H1 (cell line): ENCODE measurements around the gene IL1RAP. TPM values are rescaled to one million over a fixed set of nuclear protein-coding genes. Genes with fewer than 3 reads are reported as not detected.

ENCODE experiments used
- CTCF ChIA-PET: fragments of 300-600 bp; sonication (Branson Sonifier 250); formaldehyde crosslinking; loops from one replicate; lab custom pipeline; 2021; ENCODE audit not compliant: partially characterized antibody; lab: Charles Lee
- POLR2A ChIA-PET: fragments of 300-600 bp; sonication (Branson Sonifier 250); formaldehyde crosslinking; loops from one replicate; lab custom pipeline; 2021; ENCODE audit warnings: inconsistent platforms; ENCODE audit not compliant: partially characterized antibody; lab: Charles Lee
- DNase-seq, 2 experiments: peaks; one replicate each; pipeline versions ENCODE4 v3.0.0 to v3.0.0-alpha.2; 2010 to 2022; ENCODE audit warnings: low spot score in 2 of 2, low read depth in 1 of 2, mixed read lengths in 1 of 2
- FAIRE-seq: peaks from 2 replicates; lab custom pipeline; 2011; peaks lifted over from hg19 to GRCh38; lab: Jason Lieb, UNC
- H2AFZ ChIP-seq: 2 replicates; pipeline ENCODE4 v1.8.1; 2012; ENCODE audit warnings: low read length, inconsistent platforms
- H2AK5ac ChIP-seq: 2 replicates; pipeline ENCODE4 v1.6.1; 2013; ENCODE audit warnings: low read depth, low read length
- H2BK120ac ChIP-seq: replicated peaks from 2 replicates; pipeline ENCODE3; 2013; ENCODE audit warnings: low read depth, low read length, inconsistent platforms
- H2BK12ac ChIP-seq: 2 replicates; pipeline ENCODE4 v1.6.1; 2013; ENCODE audit warnings: low read depth, low read length
- H2BK15ac ChIP-seq: 2 replicates; pipeline ENCODE4 v1.6.1; 2013; ENCODE audit warnings: low read length
- H2BK20ac ChIP-seq: 2 replicates; pipeline ENCODE4 v1.6.1; 2013; ENCODE audit warnings: low read length
- H2BK5ac ChIP-seq: 2 replicates; pipeline ENCODE4 v1.6.1; 2013; ENCODE audit warnings: low read depth, low read length
- H3K14ac ChIP-seq: 2 replicates; pipeline ENCODE4 v1.6.1; 2013; ENCODE audit warnings: inconsistent platforms; ENCODE audit not compliant: insufficient read length
- H3K18ac ChIP-seq: 2 replicates; pipeline ENCODE4 v1.6.1; 2013; ENCODE audit warnings: low read length; ENCODE audit errors: extremely low read depth
- H3K23ac ChIP-seq: 2 replicates; pipeline ENCODE4 v1.6.1; 2013; ENCODE audit warnings: inconsistent platforms; ENCODE audit not compliant: insufficient read length
- H3K23me2 ChIP-seq: 2 replicates; pipeline ENCODE4 v1.6.1; 2013; ENCODE audit warnings: low read depth, low read length
- H3K27ac ChIP-seq: 2 replicates; pipeline ENCODE4 v1.6.1; 2011; ENCODE audit warnings: low read depth, low read length, inconsistent platforms
- H3K27me3 ChIP-seq, 4 experiments: replicated peaks in 1 of 4; 1 replicate in 1 of 4; 2 replicates in 3 of 4; pipeline versions ENCODE4 v1.6.1 to v1.8.1; 2011 to 2013; ENCODE audit warnings: low read length in 3 of 4, mild to moderate bottlenecking in 3 of 4, inconsistent platforms in 2 of 4, mixed read lengths in 2 of 4, moderate library complexity in 1 of 4; ENCODE audit not compliant: control insufficient read depth in 3 of 4, insufficient read depth in 3 of 4; ENCODE audit errors: extremely low read depth in 1 of 4
- H3K36me3 ChIP-seq, 4 experiments: 2 replicates each; pipeline versions ENCODE4 v1.6.1 to v1.8.1; 2011 to 2013; ENCODE audit warnings: mild to moderate bottlenecking in 4 of 4, low read length in 3 of 4, moderate library complexity in 2 of 4, control low read depth in 1 of 4, inconsistent platforms in 1 of 4; ENCODE audit not compliant: insufficient read depth in 4 of 4, control insufficient read depth in 2 of 4
- H3K4ac ChIP-seq: replicated peaks from 2 replicates; pipeline ENCODE3; 2013; ENCODE audit warnings: low read length, low read depth, mixed read lengths, inconsistent platforms; ENCODE audit not compliant: insufficient read length
- H3K4me1 ChIP-seq, 4 experiments: replicated peaks in 1 of 4; 1 replicate in 1 of 4; 2 replicates in 3 of 4; pipeline versions ENCODE4 v1.6.1 to v1.8.1; 2011 to 2013; ENCODE audit warnings: low read length in 3 of 4, inconsistent platforms in 2 of 4, mixed read lengths in 1 of 4; ENCODE audit not compliant: insufficient read depth in 4 of 4, control insufficient read depth in 3 of 4
- H3K4me2 ChIP-seq, 2 experiments: 2 replicates each; pipeline versions ENCODE4 v1.6.1 to v1.8.1; 2011 to 2013; ENCODE audit warnings: low read depth in 2 of 2, low read length in 2 of 2, control low read depth in 1 of 2, inconsistent platforms in 1 of 2, mild to moderate bottlenecking in 1 of 2; ENCODE audit not compliant: insufficient read depth in 1 of 2
- H3K4me3 ChIP-seq, 4 experiments: fragments of 200-600, 300-600 bp in 1 of 4; sonication (generic), shearing (Covaris generic), sonication (Bioruptor Twin) in 1 of 4; 2 replicates each; pipeline versions ENCODE4 v1.5.1 to v1.8.1; 2011 to 2016; ENCODE audit warnings: low read length in 4 of 4, low read depth in 3 of 4, control low read depth in 2 of 4, inconsistent platforms in 2 of 4, mild to moderate bottlenecking in 2 of 4, mixed read lengths in 1 of 4, moderate library complexity in 1 of 4; ENCODE audit not compliant: insufficient read depth in 2 of 4; ENCODE audit errors: extremely low read depth in 1 of 4
- H3K56ac ChIP-seq: replicated peaks from 2 replicates; pipeline ENCODE3; 2013; ENCODE audit warnings: low read depth, mild to moderate bottlenecking, mixed read lengths, low read length, inconsistent platforms; ENCODE audit not compliant: insufficient read length
- H3K79me1 ChIP-seq: 2 replicates; pipeline ENCODE4 v1.6.1; 2013; ENCODE audit warnings: low read depth, low read length, control low read depth
- H3K79me2 ChIP-seq, 2 experiments: 2 replicates each; pipeline versions ENCODE4 v1.6.1 to v1.8.1; 2012 to 2013; ENCODE audit warnings: low read length in 2 of 2, mild to moderate bottlenecking in 2 of 2, inconsistent platforms in 1 of 2; ENCODE audit not compliant: insufficient read depth in 2 of 2, control insufficient read depth in 1 of 2
- H3K9ac ChIP-seq, 4 experiments: replicated peaks in 1 of 4; 1 replicate in 1 of 4; 2 replicates in 3 of 4; pipeline versions ENCODE4 v1.6.1 to v1.8.1; 2011 to 2013; ENCODE audit warnings: low read depth in 3 of 4, low read length in 3 of 4, control low read depth in 2 of 4, mild to moderate bottlenecking in 2 of 4, moderate library complexity in 2 of 4, inconsistent platforms in 1 of 4; ENCODE audit errors: extremely low read depth in 1 of 4
- H3K9me3 ChIP-seq, 2 experiments: 2 replicates each; pipeline versions ENCODE4 v1.6.1 to v1.8.1; 2012 to 2013; ENCODE audit warnings: mild to moderate bottlenecking in 2 of 2, moderate library complexity in 2 of 2, control low read depth in 1 of 2, inconsistent platforms in 1 of 2, low read depth in 1 of 2, low read length in 1 of 2, mixed read lengths in 1 of 2; ENCODE audit not compliant: insufficient read depth in 2 of 2
- H4K20me1 ChIP-seq, 2 experiments: replicated peaks in 1 of 2; 2 replicates each; pipeline versions ENCODE3 to v1.8.1; 2011 to 2013; ENCODE audit warnings: inconsistent platforms in 2 of 2, low read length in 2 of 2, mild to moderate bottlenecking in 1 of 2; ENCODE audit not compliant: insufficient read depth in 2 of 2, control insufficient read depth in 1 of 2
- H4K5ac ChIP-seq: 2 replicates; pipeline ENCODE4 v1.6.1; 2013; ENCODE audit warnings: low read length, low read depth, mixed read lengths, inconsistent platforms; ENCODE audit not compliant: insufficient read length
- H4K8ac ChIP-seq: 2 replicates; pipeline ENCODE4 v1.8.0; 2013; ENCODE audit warnings: mild to moderate bottlenecking, moderate library complexity, low read length, inconsistent platforms; ENCODE audit not compliant: insufficient read depth; ENCODE audit errors: extremely low read depth
- H4K91ac ChIP-seq: replicated peaks from 2 replicates; pipeline ENCODE3; 2013; ENCODE audit warnings: low read length, mixed read lengths, inconsistent platforms; ENCODE audit not compliant: insufficient read length
- ATF2 ChIP-seq: IDR thresholded peaks from 2 replicates; pipeline ENCODE4 v1.6.1; 2012; ENCODE audit warnings: low read length, inconsistent platforms
- ATF3 ChIP-seq: IDR thresholded peaks from 2 replicates; pipeline ENCODE4 v1.6.1; 2011; ENCODE audit warnings: low read depth, mild to moderate bottlenecking, low read length; ENCODE audit not compliant: insufficient read depth
- BACH1 ChIP-seq: IDR thresholded peaks from 2 replicates; pipeline ENCODE4 v1.6.1; 2012; ENCODE audit warnings: low read length, improper control_type of control experiment
- EGR1 ChIP-seq: IDR thresholded peaks from 2 replicates; pipeline ENCODE4 v1.6.1; 2011; ENCODE audit warnings: low read depth, low read length, borderline replicate concordance
- GABPA ChIP-seq: IDR thresholded peaks from 2 replicates; pipeline ENCODE4 v1.6.1; 2011; ENCODE audit warnings: mild to moderate bottlenecking, low read length, moderate library complexity, borderline replicate concordance; ENCODE audit not compliant: insufficient read depth
- JUN ChIP-seq: IDR thresholded peaks from 2 replicates; pipeline ENCODE4 v1.6.1; 2011; ENCODE audit warnings: low read depth, mild to moderate bottlenecking, improper control_type of control experiment, low read length
- NANOG ChIP-seq: IDR thresholded peaks from 2 replicates; pipeline ENCODE4 v1.6.1; 2011; ENCODE audit warnings: low read length, low read depth, mild to moderate bottlenecking, inconsistent platforms; ENCODE audit not compliant: insufficient read depth, poor library complexity, severe bottlenecking
- RNF2 ChIP-seq: fragments of 200-900, 300-1000 bp; sonication (generic); IDR thresholded peaks from 2 replicates; pipeline ENCODE4 v1.7.1; 2016; ENCODE audit warnings: borderline replicate concordance, low read depth, mild to moderate bottlenecking, antibody characterized with exemption, low read length; ENCODE audit not compliant: poor library complexity, severe bottlenecking; ENCODE audit errors: missing control alignments
- SIX5 ChIP-seq: IDR thresholded peaks from 2 replicates; pipeline ENCODE4 v1.6.1; 2011; ENCODE audit warnings: mild to moderate bottlenecking, low read depth, low read length
- SP2 ChIP-seq: IDR thresholded peaks from 2 replicates; pipeline ENCODE4 v1.6.1; 2012; ENCODE audit warnings: mild to moderate bottlenecking, low read length, inconsistent platforms
- TEAD4 ChIP-seq: IDR thresholded peaks from 2 replicates; pipeline ENCODE4 v1.6.1; 2012; ENCODE audit warnings: low read depth, low read length, inconsistent platforms, mixed read lengths
- YY1 ChIP-seq: IDR thresholded peaks from 2 replicates; pipeline ENCODE4 v1.6.1; 2011; ENCODE audit warnings: low read depth, mild to moderate bottlenecking, low read length
- WGBS, 2 experiments: shearing (Covaris generic) in 1 of 2; methylation state at CpG; one replicate each; pipeline versions ENCODE4 v1.1.6 to v1.1.7; 2013 to 2015; ENCODE audit warnings: low lambda C conversion rate in 2 of 2, mixed read lengths in 2 of 2, inconsistent platforms in 1 of 2, low coverage in 1 of 2, missing lambda C conversion rate in 1 of 2; ENCODE audit not compliant: insufficient replicate concordance in 2 of 2, insufficient coverage in 1 of 2, insufficient read length in 1 of 2; ENCODE audit errors: extremely low coverage in 1 of 2, missing lambda C conversion rate in 1 of 2; 5-methylcytosine and 5-hydroxymethylcytosine counted together
- polyA plus RNA-seq, 7 experiments: library from polyadenylated mRNA; depleted of rRNA in 3 of 7; stranded (reverse) in 5 of 7; unstranded in 2 of 7; fragments of >200 nt in 5 of 7; fragments of 200-250 nt in 2 of 7; gene quantifications; 1 replicate in 5 of 7; 2 replicates in 1 of 7; 4 replicates in 1 of 7; pipeline versions ENCODE4 v1.2.1 to v1.2.3, GENCODE V29; 2011 to 2013; ENCODE audit warnings: missing spikeins in 2 of 7, mixed read lengths in 2 of 7
- total RNA-seq: library from RNA; stranded (reverse); fragmentation: NEBNext Ultra II Directional; extraction: Animal tissue kit (Norgen Biotek cat#: 25700); gene quantifications from 2 replicates; pipeline ENCODE4 v1.2.1, GENCODE V29; 2021

Gene IL1RAP
- total and polyA plus RNA-seq, 2 of the 8 experiments (the other 6 are each of a cell fraction or from before 2014, with no cell fraction given): 2.4 to 3.9 TPM

DNA sequence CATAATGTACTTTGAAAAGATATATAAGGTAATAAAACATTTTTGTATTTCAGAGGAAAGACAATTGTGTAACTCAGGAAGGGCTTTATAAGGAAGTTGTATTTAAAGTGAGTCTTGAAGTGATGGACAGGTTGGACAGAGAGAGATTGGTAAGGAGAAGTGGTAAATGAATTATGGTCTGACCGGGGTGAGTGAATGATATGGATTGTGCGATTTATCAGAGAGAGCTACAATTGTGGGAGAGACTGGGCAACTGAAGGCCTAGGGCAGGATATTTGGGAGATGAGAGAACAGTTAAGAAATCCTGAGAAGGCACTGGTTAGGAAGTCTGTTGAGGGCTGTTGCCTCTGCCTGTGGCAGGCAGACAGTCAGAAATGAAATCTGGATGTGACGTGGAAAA lies 14.8 kb downstream of the IL1RAP start:
- CTCF ChIA-PET: interaction anchor here (1.4 kb wide), 1 partner anchor 15 kb away, joined by 3 read pairs; the partner anchor contains the start of gene IL1RAP
- no peaks in the 10 kb centered on the region for H3K23me2 ChIP-seq
- POLR2A ChIA-PET: no interaction called here
- no peak overlapping the region; a peak in 1 of 7 replicates for H3K9ac ChIP-seq
- no peak overlapping the region for H2AK5ac ChIP-seq
- FAIRE-seq (no peak), DNase-seq (no peak)
- WGBS, 2 experiments: 95 to 100% methylated on average over 2 to 3 of the region's 3 CpGs
- H3K79me2 ChIP-seq: no peaks in the 10 kb centered on the region
- H3K4me3 ChIP-seq: no peak overlapping the region
- no peak overlapping the region for H3K14ac ChIP-seq
- H2BK12ac ChIP-seq: no peak overlapping the region
- no peaks in the 10 kb centered on the region for H3K27me3 ChIP-seq
- no peak overlapping the region for H3K56ac ChIP-seq
- no peak overlapping the region for H3K4me2 ChIP-seq
- H3K9me3 ChIP-seq: no peaks in the 10 kb centered on the region
- H3K79me1 ChIP-seq: no peaks in the 10 kb centered on the region; the same call in 1 of the 2 replicates
- H3K18ac ChIP-seq: no peak overlapping the region
- H3K27ac ChIP-seq: no peak overlapping the region
- H4K20me1 ChIP-seq: no peaks in the 10 kb centered on the region
- no peak overlapping the region for H2BK5ac ChIP-seq
- no peak overlapping the region for H4K91ac ChIP-seq
- no peaks in the 10 kb centered on the region for H3K36me3 ChIP-seq
- no peak overlapping the region for H3K23ac ChIP-seq
- H2BK15ac ChIP-seq: no peak overlapping the region
- H2BK20ac ChIP-seq: no peak overlapping the region
- no peak overlapping the region for H2BK120ac ChIP-seq
- no peak overlapping the region for H4K8ac ChIP-seq
- no peaks in the 10 kb centered on the region for H3K4me1 ChIP-seq
- no peak overlapping the region for H2AFZ ChIP-seq
- H3K4ac ChIP-seq: no peak overlapping the region
- no peak overlapping the region for H4K5ac ChIP-seq
- TF ChIP-seq YY1 (no peak), SIX5 (no peak), SP2 (no peak), ATF3 (no peak), EGR1 (no peak), TEAD4 (no peak), JUN (no peak), RNF2 (no peak), ATF2 (no peak), BACH1 (no peak), GABPA (no peak), NANOG (no peak)
